Nephron progenitor cell (in vitro differentiated cells): ENCODE data around the gene KCNB1.

Experiments
- DNase-seq: peaks from one replicate; pipeline ENCODE4 v3.0.0; 2021
- H3K27ac Mint-ChIP-seq: 2 replicates; pipeline ENCODE4 v1.8.0; 2021; ENCODE audit warnings: mild to moderate bottlenecking, moderate library complexity, mixed read lengths
- H3K27me3 Mint-ChIP-seq: 2 replicates; pipeline ENCODE4 v1.8.0; 2021; ENCODE audit warnings: mild to moderate bottlenecking, low read depth, mixed read lengths; ENCODE audit not compliant: poor library complexity
- H3K36me3 Mint-ChIP-seq: 2 replicates; pipeline ENCODE4 v1.8.0; 2021; ENCODE audit warnings: low read depth, mixed read lengths
- H3K4me1 Mint-ChIP-seq: 2 replicates; pipeline ENCODE4 v1.8.0; 2021; ENCODE audit warnings: mixed read lengths
- H3K4me3 Mint-ChIP-seq: 2 replicates; pipeline ENCODE4 v1.8.0; 2021; ENCODE audit warnings: mild to moderate bottlenecking, moderate library complexity, mixed read lengths
- H3K9me3 Mint-ChIP-seq: 2 replicates; pipeline ENCODE4 v1.8.0; 2021; ENCODE audit warnings: mild to moderate bottlenecking, moderate library complexity, mixed read lengths
- CTCF ChIP-seq: fragments of 200-600 bp; sonication (generic); IDR thresholded peaks from 2 replicates; pipeline ENCODE4 v1.5.0; 2021; ENCODE audit warnings: antibody characterized with exemption

KCNB1 gene

GRCh38 chr20:49399329-49399728, 83.1 kb downstream of the KCNB1 start:
- H3K27me3 Mint-ChIP-seq = peaks cover 2% of the 10 kb centered on the region
- H3K9me3 Mint-ChIP-seq = peaks cover 3% of the 10 kb centered on the region
- H3K36me3 Mint-ChIP-seq = no peaks in the 10 kb centered on the region
- no peak overlapping the region for H3K4me3 Mint-ChIP-seq
- no peak for TF ChIP-seq CTCF
- no peaks in the 10 kb centered on the region for H3K4me1 Mint-ChIP-seq
- no peak overlapping the region for H3K27ac Mint-ChIP-seq
- DNase-seq = no peak

GRCh38 chr20:49398401-49399144, 83.9 kb downstream of the KCNB1 start:
- H3K27me3 Mint-ChIP-seq = peaks cover 7% of the 10 kb centered on the region
- DNase-seq = no peak

GRCh38 chr20:49397525-49397924, 84.9 kb downstream of the KCNB1 start:
- no peak for TF ChIP-seq CTCF
- DNase-seq = no peak
- H3K36me3 Mint-ChIP-seq = no peaks in the 10 kb centered on the region
- H3K4me1 Mint-ChIP-seq = no peaks in the 10 kb centered on the region
- H3K27me3 Mint-ChIP-seq = peaks cover 8% of the 10 kb centered on the region
- H3K4me3 Mint-ChIP-seq = no peak overlapping the region
- no peaks in the 10 kb centered on the region for H3K9me3 Mint-ChIP-seq
- no peak overlapping the region for H3K27ac Mint-ChIP-seq

More at GRCh38 chr20:49398401-49399144, 83.9 kb downstream of the KCNB1 start:
- no peaks in the 10 kb centered on the region for H3K36me3 Mint-ChIP-seq
- H3K4me3 Mint-ChIP-seq = no peak overlapping the region
- H3K9me3 Mint-ChIP-seq = peaks cover 3% of the 10 kb centered on the region
- no peak overlapping the region for H3K27ac Mint-ChIP-seq
- H3K4me1 Mint-ChIP-seq = no peaks in the 10 kb centered on the region
- no peak for TF ChIP-seq CTCF

- Mint-ChIP-seq H3K4me1 (no peaks in the 10 kb centered on the region), H3K27me3 (peaks cover 20% of the 10 kb centered on the region), H3K9me3 (no peaks in the 10 kb centered on the region), H3K4me3 (no peak overlapping the region), H3K36me3 (no peaks in the 10 kb centered on the region), H3K27ac (peak overlapping the region; percentile 5)
- no peak for DNase-seq
- TF ChIP-seq CTCF = peak; percentile 20
These were observed 86.2 kb downstream of the KCNB1 start for GRCh38 chr20:49396230-49396629.

GRCh38 chr20:49395659-49396058, 86.8 kb downstream of the KCNB1 start:
- Mint-ChIP-seq H3K4me3 (no peak overlapping the region), H3K36me3 (no peaks in the 10 kb centered on the region), H3K27ac (no peak overlapping the region), H3K27me3 (peaks cover 20% of the 10 kb centered on the region), H3K4me1 (no peaks in the 10 kb centered on the region), H3K9me3 (no peaks in the 10 kb centered on the region)
- no peak for DNase-seq
- no peak for TF ChIP-seq CTCF

GRCh38 chr20:49395183-49395582, 87.3 kb downstream of the KCNB1 start:
- Mint-ChIP-seq H3K9me3 (no peaks in the 10 kb centered on the region), H3K4me1 (no peaks in the 10 kb centered on the region), H3K27ac (no peak overlapping the region), H3K36me3 (no peaks in the 10 kb centered on the region), H3K27me3 (peaks cover 20% of the 10 kb centered on the region), H3K4me3 (no peak overlapping the region)
- TF ChIP-seq CTCF = no peak
- DNase-seq = no peak
